Tibial nerve (tissue), 4 donors: ENCODE measurements around the gene RRAS. TPM values are rescaled to one million over a fixed set of nuclear protein-coding genes. Genes with fewer than 3 reads are reported as not detected.
"Not testable (repeated sequence)": the region's sequence is repeated elsewhere in the genome, so short reads cannot be mapped to it uniquely, and the experiment has no call there.

Experiments
- DNase-seq, 2 donors: peaks; one replicate each; pipeline ENCODE4 v3.0.0-alpha.2; 2019; ENCODE audit warnings: low spot score in 2 of 2
- H3K27ac ChIP-seq, 4 donors: fragments of 200-600 bp; sonication (generic) in 3 of 4; one replicate each; pipeline ENCODE4 v1.5.1; 2017 to 2019; ENCODE audit warnings: mild to moderate bottlenecking in 1 of 4
- H3K27me3 ChIP-seq, 2 donors: fragments of 200-600 bp; sonication (generic) in 1 of 2; one replicate each; pipeline versions ENCODE4 v1.5.1 to v1.6.0; 2017 to 2019
- H3K36me3 ChIP-seq, 3 donors: fragments of 200-600 bp; sonication (generic); one replicate each; pipeline ENCODE4 v1.5.1; 2018 to 2019
- H3K4me1 ChIP-seq, 4 donors: fragments of 200-600 bp; sonication (generic) in 3 of 4; one replicate each; pipeline ENCODE4 v1.5.1; 2017 to 2019
- H3K4me3 ChIP-seq, 4 donors: fragments of 200-600 bp; sonication (generic) in 3 of 4; one replicate each; pipeline ENCODE4 v1.5.1; 2017 to 2019; ENCODE audit warnings: mild to moderate bottlenecking in 1 of 4, moderate library complexity in 1 of 4
- H3K9me3 ChIP-seq, 4 donors: fragments of 200-600 bp; sonication (generic) in 3 of 4; one replicate each; pipeline ENCODE4 v1.5.1; 2017 to 2019
- CTCF ChIP-seq, 5 experiments: fragments of 200-600 bp in 3 of 5; fragments of 450-650 bp in 2 of 5; sonication (generic) in 3 of 5; IDR thresholded peaks; one replicate each; pipeline ENCODE4 v1.5.1; 2016 to 2019; ENCODE audit warnings: antibody characterized with exemption in 5 of 5, mild to moderate bottlenecking in 3 of 5, moderate library complexity in 2 of 5
- EP300 ChIP-seq, 2 donors: sonication (generic); formaldehyde crosslinking; IDR thresholded peaks; one replicate each; pipeline ENCODE4 v1.6.1; 2017; ENCODE audit warnings: antibody characterized with exemption in 2 of 2, mild to moderate bottlenecking in 1 of 2
- POLR2A ChIP-seq, 2 donors: fragments of 450-650 bp; IDR thresholded peaks; one replicate each; pipeline ENCODE4 v1.6.1; 2017; ENCODE audit warnings: antibody characterized with exemption in 2 of 2, mild to moderate bottlenecking in 2 of 2, moderate library complexity in 2 of 2
- WGBS, 2 donors: methylation state at CpG; one replicate each; pipeline ENCODE4 v1.1.5; 2018; 5-methylcytosine and 5-hydroxymethylcytosine counted together
- total RNA-seq, 4 donors: library from RNA; depleted of rRNA; stranded (reverse); fragments of >200 nt; gene quantifications; one replicate each; pipeline ENCODE4 v1.1.0, GENCODE V29; 2016

The RRAS gene
- total RNA-seq, 4 donors from 2014 or later = 81.6 to 190 (median 162) TPM

DNA sequence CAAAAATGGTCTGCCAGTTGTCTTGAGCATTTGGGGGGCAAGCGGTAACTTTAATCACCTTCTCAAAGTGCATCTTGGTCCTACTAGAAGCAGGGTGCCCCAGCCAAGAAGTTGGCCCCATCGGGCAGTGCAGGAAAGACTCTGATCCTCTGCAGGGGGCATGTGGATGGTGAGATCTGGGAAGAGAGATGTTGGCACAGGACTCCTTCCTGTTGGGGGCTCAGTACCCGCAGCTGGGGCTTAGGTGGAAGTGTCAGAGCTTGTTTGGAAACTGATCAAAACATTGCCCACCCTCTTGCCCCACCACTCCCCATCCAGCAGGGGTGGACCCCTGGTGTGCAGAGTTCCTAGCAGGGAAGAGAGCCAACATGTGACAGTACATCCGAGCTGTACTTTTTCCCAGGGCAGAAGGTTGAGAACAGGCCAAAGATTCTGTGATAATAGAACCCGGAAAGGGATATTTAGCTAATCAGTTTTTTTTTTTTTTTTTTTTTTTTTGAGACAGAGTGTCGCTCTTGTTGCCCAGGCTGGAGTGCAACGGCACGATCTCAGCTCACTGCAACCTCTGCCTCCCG lies 8.8 kb downstream of the RRAS start:
- Histone ChIP-seq H3K9me3 (no peaks in the 10 kb centered on the region), H3K27me3 (no peaks in the 10 kb centered on the region), H3K27ac (peak overlapping the region in 1 of 4 donors; percentile 51), H3K36me3 (peaks cover 0 to 40% (median 0%) of the 10 kb centered on the region in 3 donors), H3K4me1 (peaks cover 0 to 44% (median 11%) of the 10 kb centered on the region in 4 donors), H3K4me3 (no peak overlapping the region)
- TF ChIP-seq EP300 (IDR thresholded peaks at IDR 0.05) = no peak
- TF ChIP-seq CTCF (IDR thresholded peaks at IDR 0.05) = no peak
- TF ChIP-seq POLR2A (IDR thresholded peaks at IDR 0.05) = no peak
- 42 to 56% methylated on average over 9 of the region's 9 CpGs for WGBS, 2 donors
- no peak for DNase-seq

DNA sequence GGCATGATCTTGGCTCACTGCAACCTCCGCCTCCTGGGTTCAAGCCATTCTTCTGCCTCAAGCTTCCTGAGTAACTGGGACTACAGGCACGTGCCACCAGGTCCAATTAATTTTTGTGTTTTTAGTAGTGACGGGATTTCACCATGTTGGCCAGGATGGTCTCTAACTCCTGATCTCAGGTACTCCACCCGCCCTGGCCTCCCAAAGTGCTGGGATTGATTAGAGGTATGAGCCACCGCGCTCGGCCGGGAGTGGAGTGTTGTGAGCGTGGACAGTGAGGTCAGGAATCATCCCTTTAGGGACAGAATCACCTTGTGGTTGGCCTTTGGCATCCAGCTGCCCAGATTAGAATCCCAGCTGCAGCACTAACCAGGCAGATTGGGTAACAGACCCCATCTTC lies 10.3 kb downstream of the RRAS start:
- H3K4me1 ChIP-seq = peaks cover 0 to 38% (median 11%) of the 10 kb centered on the region in 4 donors
- peaks cover 0 to 39% (median 6%) of the 10 kb centered on the region in 3 donors for H3K36me3 ChIP-seq
- WGBS, 2 donors = 68 to 70% methylated on average over 9 of the region's 9 CpGs
- H3K9me3 ChIP-seq = no peaks in the 10 kb centered on the region
- H3K27ac ChIP-seq = peak overlapping the region in 2 of 4 donors; percentile 70 to 80
- H3K4me3 ChIP-seq = no peak overlapping the region
- TF ChIP-seq CTCF (IDR thresholded peaks at IDR 0.05) = no peak
- TF ChIP-seq POLR2A (IDR thresholded peaks at IDR 0.05) = no peak
- TF ChIP-seq EP300 (IDR thresholded peaks at IDR 0.05) = no peak
- DNase-seq = no peak
- H3K27me3 ChIP-seq = no peaks in the 10 kb centered on the region

DNA sequence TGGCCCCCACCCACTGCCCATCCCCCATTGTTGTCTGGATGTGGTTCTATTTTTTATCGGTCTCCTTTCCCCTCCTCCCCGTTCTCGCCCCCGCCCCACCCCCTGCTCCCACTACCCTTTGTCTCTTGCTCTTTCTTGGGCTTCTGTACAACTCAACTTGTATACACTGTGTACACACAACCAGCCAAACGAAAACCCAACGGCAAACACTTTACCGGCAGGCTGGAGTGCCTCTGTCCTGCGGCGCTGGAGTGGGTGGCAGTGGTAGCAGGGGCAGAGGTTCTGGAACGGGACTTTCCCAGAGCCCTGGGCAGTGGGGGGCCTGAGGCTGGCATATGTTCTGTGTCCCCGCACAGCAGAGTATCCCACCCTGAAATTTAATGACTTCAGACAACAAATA lies 13.7 kb downstream of the RRAS start:
- 59 to 70% methylated on average over 11 of the region's 11 CpGs for WGBS, 2 donors
- TF ChIP-seq EP300 (IDR thresholded peaks at IDR 0.05) (no peak), POLR2A (IDR thresholded peaks at IDR 0.05) (no peak), CTCF (IDR thresholded peaks at IDR 0.05) (no peak)
- H3K27me3 ChIP-seq = no peaks in the 10 kb centered on the region
- peaks cover 0 to 28% (median 11%) of the 10 kb centered on the region in 4 donors for H3K4me1 ChIP-seq
- H3K4me3 ChIP-seq = no peak overlapping the region
- H3K9me3 ChIP-seq = no peaks in the 10 kb centered on the region
- H3K27ac ChIP-seq = peak overlapping the region in 1 of 4 donors; percentile 50
- H3K36me3 ChIP-seq = peaks cover 0 to 54% (median 9%) of the 10 kb centered on the region in 3 donors
- DNase-seq = no peak

DNA sequence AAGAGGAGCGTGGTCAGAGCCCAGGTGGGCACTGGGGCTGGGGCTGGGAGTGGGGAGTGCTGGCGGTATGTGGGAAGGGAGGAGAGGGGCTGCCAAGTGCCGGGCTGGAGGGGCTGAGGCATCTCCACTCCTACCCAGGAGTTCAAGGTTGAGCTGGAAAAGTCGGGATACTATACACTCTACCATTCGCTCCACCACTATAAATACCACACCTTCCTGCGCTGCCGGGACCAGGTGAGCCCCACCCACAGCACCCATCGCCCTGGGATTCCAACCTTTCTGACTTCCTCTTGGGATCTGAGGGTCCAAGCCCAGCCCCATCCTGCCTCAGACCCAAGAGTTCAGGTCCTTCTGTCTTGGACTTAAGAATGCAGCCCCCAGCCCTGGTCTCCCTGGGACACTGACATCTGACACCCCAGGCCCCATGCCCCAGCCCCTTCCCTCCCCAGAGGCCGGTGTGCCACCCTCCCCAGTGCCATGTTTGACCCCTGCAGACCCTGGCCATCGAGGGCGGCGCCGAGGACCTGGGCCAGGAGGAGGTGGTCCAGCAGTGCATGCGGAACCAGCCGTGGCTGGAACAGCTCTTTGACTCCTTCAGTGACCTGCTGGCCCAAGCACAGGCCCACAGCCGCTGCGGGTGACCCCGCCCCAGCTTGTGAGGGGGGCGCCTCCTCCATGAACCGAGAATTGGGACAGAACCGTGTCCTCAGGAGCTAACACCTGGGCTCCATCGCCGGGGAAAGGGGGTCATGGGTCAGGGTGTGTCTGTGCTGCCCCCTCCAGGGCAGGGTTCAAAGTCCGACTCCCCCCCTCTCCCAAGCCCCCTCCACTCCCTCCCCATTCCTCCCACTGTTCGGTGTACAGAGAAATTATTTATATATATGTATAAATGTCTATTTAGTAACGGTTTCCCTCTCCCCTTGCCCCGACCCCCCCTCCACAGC lies 14.7 kb downstream of the RRAS start:
- H3K9me3 ChIP-seq = no peaks in the 10 kb centered on the region
- H3K4me3 ChIP-seq = no peak overlapping the region
- WGBS, 2 donors = 73 to 74% methylated on average over 18 to 27 of the region's 27 CpGs
- DNase-seq = no peak
- TF ChIP-seq EP300 (IDR thresholded peaks at IDR 0.05) = no peak
- no peak for TF ChIP-seq CTCF (IDR thresholded peaks at IDR 0.05)
- no peak for TF ChIP-seq POLR2A (IDR thresholded peaks at IDR 0.05)
- no peaks in the 10 kb centered on the region for H3K27me3 ChIP-seq
- H3K36me3 ChIP-seq = peaks cover 0 to 61% (median 13%) of the 10 kb centered on the region in 3 donors
- H3K4me1 ChIP-seq = peaks cover 0 to 18% (median 8%) of the 10 kb centered on the region in 4 donors
- no peak overlapping the region for H3K27ac ChIP-seq

DNA sequence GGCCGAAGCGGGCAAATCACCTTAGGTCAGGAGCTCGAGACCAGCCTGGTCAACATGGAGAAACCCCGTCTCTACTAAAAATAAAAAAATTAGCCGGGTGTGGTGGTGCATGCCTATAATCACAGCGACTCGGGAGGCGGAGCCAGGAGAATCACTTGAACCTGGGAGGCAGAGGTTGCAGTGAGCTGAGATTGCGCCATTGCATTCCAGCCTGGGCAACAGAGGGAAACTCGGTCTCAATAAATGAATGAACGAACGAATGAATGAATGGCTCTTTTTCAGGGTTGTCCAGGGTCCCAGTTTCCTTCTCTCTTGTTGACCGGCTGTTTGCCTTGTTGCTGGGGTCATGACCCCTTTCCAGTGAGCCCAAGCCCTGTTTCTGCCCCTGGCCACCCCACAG lies 22.1 kb downstream of the RRAS start:
- H3K27me3 ChIP-seq, DNase-seq, H3K9me3 ChIP-seq, H3K27ac ChIP-seq, H3K4me3 ChIP-seq: not testable (repeated sequence)
- Histone ChIP-seq H3K4me1 (peaks cover 0 to 20% (median 7%) of the 10 kb centered on the region in 4 donors), H3K36me3 (peaks cover 0 to 79% (median 40%) of the 10 kb centered on the region in 3 donors)
- 89 to 94% methylated on average over 13 of the region's 13 CpGs for WGBS, 2 donors
